Breast epithelium (tissue), 4 donors: Measurements from ENCODE around the gene IL17F. TPM values are rescaled to one million over a fixed set of nuclear protein-coding genes. Genes with fewer than 3 reads are reported as not detected.

Source experiments
- DNase-seq, 2 donors: peaks; one replicate each; pipeline ENCODE4 v3.0.0-alpha.2; 2019; ENCODE audit warnings: low spot score in 2 of 2
- H3K27ac ChIP-seq, 2 donors: fragments of 200-600 bp; sonication (generic) in 1 of 2; one replicate each; pipeline ENCODE4 v1.5.1; 2016 to 2019; ENCODE audit warnings: mild to moderate bottlenecking in 1 of 2
- H3K27me3 ChIP-seq, 2 donors: fragments of 200-600 bp; sonication (generic) in 1 of 2; one replicate each; pipeline versions ENCODE4 v1.5.1 to v1.6.0; 2017 to 2019; ENCODE audit warnings: control low read depth in 1 of 2, mild to moderate bottlenecking in 1 of 2
- H3K36me3 ChIP-seq: fragments of 200-600 bp; one replicate; pipeline ENCODE4 v1.5.1; 2019
- H3K4me1 ChIP-seq, 2 donors: fragments of 200-600 bp; sonication (generic); one replicate each; pipeline ENCODE4 v1.5.1; 2016 to 2019; ENCODE audit warnings: control low read depth in 1 of 2
- H3K4me3 ChIP-seq, 3 donors: fragments of 200-600 bp; sonication (generic); 1 replicate in 2 of 3; 2 replicates in 1 of 3; pipeline ENCODE4 v1.5.1; 2016 to 2019; ENCODE audit warnings: mild to moderate bottlenecking in 3 of 3, moderate library complexity in 2 of 3
- H3K9me3 ChIP-seq, 2 donors: fragments of 200-600 bp; sonication (generic) in 1 of 2; one replicate each; pipeline ENCODE4 v1.5.1; 2016 to 2019; ENCODE audit warnings: control low read depth in 1 of 2
- POLR2A ChIP-seq: fragments of 450-650 bp; IDR thresholded peaks from one replicate; pipeline ENCODE4 v1.6.1; 2016; ENCODE audit warnings: antibody characterized with exemption, mild to moderate bottlenecking, moderate library complexity
- POLR2AphosphoS5 ChIP-seq, 3 donors: sonication (generic); formaldehyde crosslinking; IDR thresholded peaks; one replicate each; pipeline ENCODE4 v1.6.1; 2017; ENCODE audit warnings: antibody characterized with exemption in 3 of 3
- intact Hi-C: fragments of 100-400 bp; cut with DNase I; formaldehyde crosslinking; loops from one replicate; pipeline ENCODE4 v1.15.1; 2023; ENCODE audit warnings: low total_unique reads
- total RNA-seq, 3 donors: library from RNA; depleted of rRNA; stranded (reverse); fragments of >200 nt; gene quantifications; one replicate each; pipeline ENCODE4 v1.1.0, GENCODE V29; 2016
- TF ChIP-seq, protein P1 (sequence below), 3 donors: fragments of 450-650 bp; IDR thresholded peaks; one replicate each; pipeline ENCODE4 v1.5.1; 2016 to 2017; ENCODE audit warnings: antibody characterized with exemption in 3 of 3, mild to moderate bottlenecking in 3 of 3, moderate library complexity in 3 of 3

The IL17F gene
- total RNA-seq, 3 donors from 2014 or later, result not detected

DNA sequence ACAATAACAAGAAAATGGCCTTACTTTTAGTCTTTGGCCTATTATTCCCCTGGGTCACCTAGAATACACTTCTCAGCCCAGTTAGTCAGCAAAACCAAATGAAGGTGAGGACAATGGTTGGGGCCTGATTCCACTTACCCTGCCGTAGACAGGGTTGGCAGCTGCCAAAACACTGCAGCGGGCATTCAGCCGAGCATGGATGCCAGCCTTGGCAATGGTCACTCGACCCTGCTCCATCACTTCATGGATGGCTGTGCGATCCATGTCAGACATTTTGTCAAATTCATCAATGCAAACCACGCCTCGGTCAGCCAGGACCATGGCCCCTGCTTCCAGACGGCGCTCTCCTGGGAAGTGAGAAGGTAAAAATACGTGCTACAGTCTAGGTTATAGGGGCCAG lies 31.8 kb upstream of the IL17F start:
- intact Hi-C loops, result no loop called here
- no peak for TF ChIP-seq POLR2AphosphoS5 (IDR thresholded peaks at IDR 0.05)
- Histone ChIP-seq H3K36me3 (no peaks in the 10 kb centered on the region), H3K27me3 (no peaks in the 10 kb centered on the region), H3K4me1 (no peaks in the 10 kb centered on the region), H3K9me3 (no peaks in the 10 kb centered on the region), H3K27ac (no peak overlapping the region), H3K4me3 (no peak overlapping the region)
- DNase-seq, result no peak

DNA sequence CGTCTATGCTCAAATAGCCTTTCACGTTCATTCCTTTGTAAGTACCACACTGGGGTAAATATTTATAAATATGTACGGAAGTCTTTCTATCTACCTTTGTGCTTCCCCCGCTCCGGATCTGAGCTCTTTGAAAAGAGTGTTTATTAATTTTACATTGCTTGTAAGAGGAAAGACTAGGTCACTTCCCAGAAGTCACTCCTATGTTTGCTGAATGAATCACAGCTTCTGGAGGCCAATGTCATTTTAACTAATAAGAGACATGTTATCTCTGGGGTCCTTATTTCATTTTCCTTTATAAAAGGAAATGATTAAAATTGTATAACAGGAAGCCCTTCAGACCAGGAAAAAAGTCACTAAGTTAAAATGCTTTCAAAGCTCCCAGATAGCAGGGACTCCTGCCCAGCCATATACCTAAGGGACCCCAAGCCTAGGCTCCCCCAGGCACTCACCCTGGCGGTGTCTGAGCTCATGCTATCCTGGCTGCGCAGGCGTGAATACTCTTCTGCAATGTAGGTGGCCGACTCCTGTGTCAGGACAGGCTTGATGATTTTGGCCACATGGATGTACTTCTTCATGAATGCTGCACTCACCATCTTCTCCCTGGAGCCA lies 27.7 kb upstream of the IL17F start:
- TF ChIP-seq, protein P1, sequence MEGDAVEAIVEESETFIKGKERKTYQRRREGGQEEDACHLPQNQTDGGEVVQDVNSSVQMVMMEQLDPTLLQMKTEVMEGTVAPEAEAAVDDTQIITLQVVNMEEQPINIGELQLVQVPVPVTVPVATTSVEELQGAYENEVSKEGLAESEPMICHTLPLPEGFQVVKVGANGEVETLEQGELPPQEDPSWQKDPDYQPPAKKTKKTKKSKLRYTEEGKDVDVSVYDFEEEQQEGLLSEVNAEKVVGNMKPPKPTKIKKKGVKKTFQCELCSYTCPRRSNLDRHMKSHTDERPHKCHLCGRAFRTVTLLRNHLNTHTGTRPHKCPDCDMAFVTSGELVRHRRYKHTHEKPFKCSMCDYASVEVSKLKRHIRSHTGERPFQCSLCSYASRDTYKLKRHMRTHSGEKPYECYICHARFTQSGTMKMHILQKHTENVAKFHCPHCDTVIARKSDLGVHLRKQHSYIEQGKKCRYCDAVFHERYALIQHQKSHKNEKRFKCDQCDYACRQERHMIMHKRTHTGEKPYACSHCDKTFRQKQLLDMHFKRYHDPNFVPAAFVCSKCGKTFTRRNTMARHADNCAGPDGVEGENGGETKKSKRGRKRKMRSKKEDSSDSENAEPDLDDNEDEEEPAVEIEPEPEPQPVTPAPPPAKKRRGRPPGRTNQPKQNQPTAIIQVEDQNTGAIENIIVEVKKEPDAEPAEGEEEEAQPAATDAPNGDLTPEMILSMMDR (IDR thresholded peaks at IDR 0.05), result no peak
- TF ChIP-seq POLR2A, result no peak
- TF ChIP-seq POLR2AphosphoS5 (IDR thresholded peaks at IDR 0.05), result no peak
- no peaks in the 10 kb centered on the region for H3K36me3 ChIP-seq
- no peak overlapping the region for H3K4me3 ChIP-seq
- no peaks in the 10 kb centered on the region for H3K4me1 ChIP-seq
- intact Hi-C loops, result no loop called here
- no peaks in the 10 kb centered on the region for H3K9me3 ChIP-seq
- peak overlapping the region in 1 of 2 donors; percentile 64 for H3K27ac ChIP-seq
- no peak for DNase-seq
- no peaks in the 10 kb centered on the region for H3K27me3 ChIP-seq

DNA sequence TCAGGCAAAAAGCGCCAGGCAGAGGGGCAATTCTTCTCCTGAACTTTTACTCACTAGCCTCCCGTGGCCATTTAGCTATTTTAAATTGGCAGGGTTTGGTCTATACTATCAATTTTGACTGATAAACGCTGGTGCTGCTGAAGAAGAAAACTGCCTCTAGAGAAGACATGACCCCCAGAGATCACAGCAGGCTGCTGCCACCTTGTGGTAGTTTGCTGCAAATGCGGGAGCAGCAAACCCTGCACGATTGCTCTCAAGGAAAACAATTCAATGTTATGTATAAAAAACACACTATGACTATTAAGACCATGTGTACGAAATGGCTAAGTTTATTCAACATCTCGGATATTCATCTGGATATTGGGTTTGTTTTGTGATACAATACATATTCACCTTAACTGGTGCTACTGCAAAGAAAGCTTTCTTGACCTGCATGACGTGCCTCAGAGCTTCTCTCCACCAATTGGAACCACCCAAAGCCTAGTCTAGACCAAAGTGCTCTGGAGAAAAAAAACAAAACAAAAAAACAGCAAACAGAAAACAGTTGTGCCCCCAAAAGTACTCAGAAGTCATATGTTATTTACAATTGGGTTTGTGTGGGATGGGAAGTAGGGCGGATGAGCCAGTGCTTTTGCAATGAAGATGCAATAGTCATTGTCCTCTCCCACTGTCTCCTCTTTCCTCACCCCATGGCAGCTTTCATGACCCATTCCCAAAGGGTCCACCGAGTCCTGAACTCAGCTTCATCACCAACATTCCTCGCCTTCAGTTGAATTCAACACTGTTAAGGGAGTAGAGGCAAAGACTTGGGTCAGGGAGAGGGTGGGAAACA lies 19.6 kb upstream of the IL17F start:
- intact Hi-C loops, result no loop called here

DNA sequence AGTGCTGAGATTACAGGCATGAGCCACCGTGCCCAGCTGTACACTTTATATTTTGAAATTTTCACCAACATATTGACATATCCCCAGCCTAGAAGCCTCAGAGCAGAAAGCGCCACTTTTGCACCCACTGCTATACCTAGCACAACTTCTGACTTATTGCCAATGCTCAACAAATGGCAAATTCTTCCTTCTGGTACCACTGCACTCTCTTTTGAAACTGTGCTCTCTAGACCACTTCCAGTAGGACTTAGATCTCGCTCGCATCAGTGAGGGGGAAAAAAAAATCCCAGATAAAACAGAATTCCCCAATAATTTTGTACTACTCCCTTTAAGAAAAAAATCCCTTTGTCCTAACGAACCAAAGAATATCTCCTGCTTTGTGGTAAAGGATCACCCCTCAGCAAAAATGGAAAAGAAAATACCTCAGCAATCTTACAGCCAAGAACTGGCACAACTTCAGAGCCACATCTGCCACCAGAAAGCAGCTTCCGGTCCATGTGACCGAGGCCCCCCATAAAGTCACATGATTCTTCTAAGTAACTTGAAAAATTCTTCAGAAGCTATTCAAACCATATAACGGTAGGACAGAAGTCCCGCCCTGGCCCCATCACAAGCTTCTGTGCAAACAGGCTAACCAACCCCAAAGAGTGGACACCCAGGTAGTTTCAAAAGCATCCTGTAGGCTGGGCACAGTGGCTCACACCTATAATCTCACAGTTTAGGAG lies 18.5 kb upstream of the IL17F start:
- TF ChIP-seq, protein P1 (IDR thresholded peaks at IDR 0.05), result no peak
- TF ChIP-seq POLR2A (no peak), POLR2AphosphoS5 (IDR thresholded peaks at IDR 0.05) (no peak)
- H3K9me3 ChIP-seq, result no peaks in the 10 kb centered on the region
- intact Hi-C loops, result no loop called here
- H3K4me1 ChIP-seq, result no peaks in the 10 kb centered on the region
- H3K36me3 ChIP-seq, result no peaks in the 10 kb centered on the region
- DNase-seq, result no peak
- H3K27ac ChIP-seq, result no peak overlapping the region
- H3K27me3 ChIP-seq, result no peaks in the 10 kb centered on the region
- H3K4me3 ChIP-seq, result no peak overlapping the region

More for the DNA sequence above, 19.6 kb upstream of the IL17F start:
- Histone ChIP-seq H3K27me3 (no peaks in the 10 kb centered on the region), H3K9me3 (no peaks in the 10 kb centered on the region), H3K36me3 (no peaks in the 10 kb centered on the region), H3K27ac (no peak overlapping the region), H3K4me1 (no peaks in the 10 kb centered on the region), H3K4me3 (no peak overlapping the region)
- no peak for TF ChIP-seq POLR2AphosphoS5 (IDR thresholded peaks at IDR 0.05)
- TF ChIP-seq, protein P1 (IDR thresholded peaks at IDR 0.05), result peak; percentile 74 to 80 (median 79)
- DNase-seq, result peak in 1 of 2 donors; percentile 26

DNA sequence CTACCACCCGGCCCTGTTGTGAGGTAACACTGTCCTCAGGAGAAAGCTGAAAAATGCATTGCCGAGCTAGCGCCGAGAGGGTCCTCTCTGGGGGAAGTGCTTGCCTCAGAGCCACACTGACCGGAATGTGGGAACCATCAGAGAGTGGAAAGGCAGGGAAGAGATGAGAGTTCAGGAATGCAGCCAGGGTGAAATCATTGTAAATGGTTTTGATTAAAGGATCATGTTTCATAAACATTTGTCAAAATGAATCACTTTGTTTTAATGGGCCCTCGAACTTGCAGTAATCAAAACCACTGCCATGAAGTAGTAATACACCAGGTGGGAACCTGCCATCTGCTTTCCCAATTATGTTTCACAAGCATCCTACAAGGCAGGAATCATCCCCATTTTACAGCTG lies 16.9 kb upstream of the IL17F start:
- Histone ChIP-seq H3K4me1 (no peaks in the 10 kb centered on the region), H3K4me3 (no peak overlapping the region), H3K27ac (no peak overlapping the region), H3K27me3 (no peaks in the 10 kb centered on the region), H3K36me3 (no peaks in the 10 kb centered on the region), H3K9me3 (no peaks in the 10 kb centered on the region)
- intact Hi-C loops, result no loop called here
- TF ChIP-seq POLR2AphosphoS5 (IDR thresholded peaks at IDR 0.05) (no peak), POLR2A (no peak)
- TF ChIP-seq, protein P1 (IDR thresholded peaks at IDR 0.05), result no peak
- DNase-seq, result no peak
